COLO829 (cell line): ENCODE results near the gene GAST.

Source experiments
- DNase-seq: peaks from one replicate; pipeline ENCODE4 v3.0.0; 2012; ENCODE audit warnings: low spot score

Gene GAST

DNA sequence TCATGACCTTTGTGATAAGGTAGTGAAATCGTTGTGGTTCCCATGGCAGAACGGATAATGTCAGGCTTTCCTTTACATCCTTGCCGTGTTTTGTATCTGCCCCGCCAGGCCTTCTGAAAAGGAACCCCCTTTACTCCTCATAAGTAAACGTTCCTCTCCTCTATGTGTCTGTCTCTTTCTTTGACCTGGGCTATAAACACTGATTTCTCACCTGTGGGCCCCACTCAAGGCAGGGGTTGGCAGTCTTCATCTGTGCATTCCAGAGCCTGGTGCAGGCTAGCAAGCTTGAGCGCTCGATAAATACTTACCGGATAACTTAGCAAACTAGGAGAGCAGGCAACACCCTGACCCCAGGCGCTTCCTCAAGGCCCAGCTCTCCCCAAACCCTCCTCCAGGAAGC, 29.6 kb downstream of the GAST start:
- no peak for DNase-seq

DNA sequence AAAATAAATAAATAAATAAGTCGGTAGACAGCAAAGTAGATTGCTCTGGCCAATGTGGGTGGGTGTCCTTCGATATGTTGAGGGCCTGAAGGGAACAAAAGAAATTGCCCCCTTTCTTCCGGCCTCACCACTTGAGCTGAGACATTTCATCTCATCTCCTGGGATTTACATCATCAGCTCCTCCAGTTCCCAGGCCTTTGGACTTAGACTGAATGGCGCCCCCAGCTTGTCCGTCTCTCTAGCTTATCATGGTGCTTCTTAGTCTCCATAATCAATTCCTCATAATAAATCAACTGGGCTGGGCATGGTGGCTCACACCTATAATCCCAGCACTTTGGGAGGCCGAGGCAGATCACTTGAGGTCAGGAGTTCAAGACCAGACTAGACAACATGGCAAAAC, 36.1 kb downstream of the GAST start:
- DNase-seq, result no peak

DNA sequence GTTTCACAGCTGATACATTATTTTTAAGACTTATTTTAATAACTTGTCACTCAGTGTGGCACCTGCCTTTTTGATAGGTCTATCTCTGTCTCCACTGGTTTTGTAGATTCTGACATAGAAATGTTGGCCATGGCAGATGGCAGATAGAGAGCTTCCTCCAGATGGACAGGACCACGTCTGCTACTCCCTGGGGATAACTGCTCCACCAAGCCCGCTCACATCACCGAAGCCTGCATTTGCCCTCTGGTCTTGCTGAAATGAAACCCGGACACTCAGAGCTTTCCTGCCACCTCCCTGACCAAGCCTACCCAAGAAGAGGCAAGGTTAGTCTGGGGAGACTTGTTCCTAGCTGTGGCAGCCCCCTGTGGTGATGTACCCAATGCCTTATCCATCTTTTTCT, 38.7 kb downstream of the GAST start:
- no peak for DNase-seq

DNA sequence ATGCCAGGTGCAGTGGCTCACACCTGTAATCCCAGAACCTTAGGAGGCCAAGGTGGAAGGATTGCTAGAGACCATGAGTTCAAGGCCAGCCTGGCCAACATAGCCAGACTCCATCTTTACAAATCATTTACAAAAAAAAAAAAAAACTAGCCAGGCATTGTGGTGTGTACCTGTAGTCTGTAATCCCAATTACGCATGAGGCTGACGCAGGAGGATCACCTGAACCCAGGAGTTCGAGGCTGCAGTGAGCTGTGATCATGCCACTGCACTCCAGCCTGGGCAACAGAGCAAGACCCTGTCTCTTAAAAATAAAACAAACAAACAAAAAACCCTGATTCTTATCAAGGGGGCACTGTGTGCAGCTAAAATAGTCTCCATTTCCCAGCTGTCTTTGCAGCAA, 39.2 kb downstream of the GAST start:
- no peak for DNase-seq

DNA sequence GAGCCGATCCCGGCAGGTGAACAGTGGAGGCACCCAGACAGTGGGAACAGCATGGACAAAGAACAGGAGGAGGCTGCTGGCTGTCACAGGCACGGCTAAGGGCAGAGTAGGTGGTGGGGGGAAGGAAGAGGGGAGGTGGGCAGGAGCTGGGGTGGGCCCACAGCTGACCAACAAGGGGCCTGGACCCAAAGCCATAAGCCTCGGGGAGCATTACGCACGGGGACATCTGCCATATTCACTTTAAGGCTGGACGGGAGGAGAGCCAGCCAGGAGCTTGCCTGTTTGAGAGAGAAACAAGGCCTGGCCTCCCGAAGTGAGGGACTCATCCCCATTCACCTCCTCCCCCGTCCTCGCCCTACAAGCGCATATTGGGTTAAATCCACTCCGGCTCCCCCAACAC, 41.9 kb downstream of the GAST start:
- DNase-seq, result no peak

DNA sequence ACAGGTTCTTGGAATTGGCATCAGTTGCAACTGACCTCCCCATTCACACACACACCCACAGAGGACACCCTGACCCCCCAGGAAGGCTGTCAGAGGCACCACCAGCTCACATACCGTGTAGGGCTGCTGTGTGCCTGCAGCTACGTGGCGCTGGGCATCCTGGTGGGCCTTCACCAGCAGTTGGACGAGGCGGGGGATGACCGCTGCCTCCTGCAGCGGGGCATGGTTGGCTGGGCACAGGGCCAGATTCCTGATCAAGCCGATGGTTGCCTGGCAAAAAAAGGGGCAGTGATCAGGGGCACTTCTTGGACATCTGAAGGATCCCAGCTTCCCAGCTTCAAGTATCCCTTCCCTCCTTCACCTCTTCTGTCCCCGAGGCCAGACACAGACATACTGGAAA, 46.5 kb downstream of the GAST start:
- DNase-seq, result no peak

DNA sequence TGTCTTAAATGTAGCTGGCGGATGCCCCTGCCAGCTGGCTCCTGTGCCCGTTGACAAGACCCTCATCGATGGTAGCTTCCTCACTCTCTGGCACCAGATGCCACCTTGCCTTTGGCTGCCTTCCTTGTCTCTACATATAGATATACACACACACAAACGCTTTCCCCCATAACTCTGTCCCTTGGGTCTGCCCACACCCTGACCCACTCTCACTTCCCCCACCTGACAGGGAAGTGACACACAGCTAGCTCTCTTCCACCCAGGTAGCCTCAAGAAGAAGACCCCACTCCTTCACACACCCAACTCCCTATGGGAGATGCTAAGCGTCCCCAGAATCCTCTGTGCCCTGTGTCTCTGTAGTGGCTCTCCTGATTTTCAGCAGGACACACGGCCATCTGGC, 48.7 kb downstream of the GAST start:
- DNase-seq, result no peak

DNA sequence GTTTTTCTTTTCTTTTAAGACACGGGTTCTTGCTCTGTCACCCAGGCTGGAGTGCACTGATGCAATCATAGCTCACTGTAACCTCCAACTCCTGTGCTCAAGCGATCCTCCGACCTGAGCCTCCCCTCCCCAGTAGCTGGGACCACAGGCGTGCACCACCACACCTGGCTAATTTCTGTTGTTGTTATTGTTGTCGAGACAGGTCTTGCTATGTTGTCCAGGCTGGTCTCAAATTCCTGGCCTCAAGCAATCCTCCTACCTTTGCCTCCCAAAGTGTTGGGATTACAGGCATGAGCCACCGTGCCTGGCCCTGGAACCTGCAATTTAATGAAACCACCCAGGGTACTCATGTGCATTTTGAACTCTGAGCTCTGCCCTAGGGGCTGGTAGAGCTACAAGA, 50.3 kb downstream of the GAST start:
- no peak for DNase-seq

DNA sequence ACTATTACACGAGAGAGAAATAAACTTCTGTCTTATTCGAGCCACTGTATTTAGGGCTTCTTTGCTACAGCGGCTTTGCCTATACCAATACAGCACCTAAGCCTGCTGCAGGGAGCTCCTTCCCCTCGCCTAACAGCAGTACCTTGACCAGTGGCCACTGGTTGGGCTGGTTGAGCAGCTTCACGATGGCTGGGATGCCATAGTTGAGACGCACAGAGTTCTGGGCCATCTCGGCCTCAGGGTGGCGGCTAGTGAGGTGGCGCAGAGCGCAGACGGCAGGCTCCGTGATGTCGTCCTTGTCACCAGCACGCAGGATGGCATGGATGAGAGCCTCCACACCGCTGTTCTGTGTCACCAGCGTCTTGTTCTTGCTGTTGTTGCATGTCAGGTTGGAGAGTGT, 50.7 kb downstream of the GAST start:
- DNase-seq, result no peak

DNA sequence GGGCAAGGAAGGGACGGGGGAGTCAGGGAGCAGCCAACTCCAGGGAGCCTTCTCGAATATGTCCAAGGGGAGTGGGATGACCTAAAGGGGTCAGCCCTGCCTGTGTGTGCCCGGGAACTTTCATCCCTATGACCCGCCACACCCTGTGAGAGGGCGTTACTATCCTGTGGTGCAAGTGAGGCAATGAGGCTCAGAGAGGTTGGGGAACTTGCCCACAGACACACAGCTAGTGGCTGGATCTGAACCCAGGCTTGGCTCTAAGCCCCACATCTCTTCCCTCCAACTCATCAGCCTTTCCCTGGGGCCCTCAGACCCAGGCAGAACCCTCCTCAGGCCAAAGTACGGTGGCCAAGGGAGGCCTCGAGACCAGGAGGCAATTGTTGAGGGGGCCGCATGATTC, 51.2 kb downstream of the GAST start:
- no peak for DNase-seq
